H1 (cell line): Measurements from ENCODE around the gene AFAP1L1. TPM values are rescaled to one million over a fixed set of nuclear protein-coding genes. Genes with fewer than 3 reads are reported as not detected.

ENCODE experiments used
- CTCF ChIA-PET: fragments of 300-600 bp; sonication (Branson Sonifier 250); formaldehyde crosslinking; loops from one replicate; lab custom pipeline; 2021; ENCODE audit not compliant: partially characterized antibody; lab: Charles Lee
- POLR2A ChIA-PET: fragments of 300-600 bp; sonication (Branson Sonifier 250); formaldehyde crosslinking; loops from one replicate; lab custom pipeline; 2021; ENCODE audit warnings: inconsistent platforms; ENCODE audit not compliant: partially characterized antibody; lab: Charles Lee
- DNase-seq, 2 experiments: peaks; one replicate each; pipeline versions ENCODE4 v3.0.0 to v3.0.0-alpha.2; 2010 to 2022; ENCODE audit warnings: low spot score in 2 of 2, low read depth in 1 of 2, mixed read lengths in 1 of 2
- FAIRE-seq: peaks from 2 replicates; lab custom pipeline; 2011; peaks lifted over from hg19 to GRCh38; lab: Jason Lieb, UNC
- H2AFZ ChIP-seq: 2 replicates; pipeline ENCODE4 v1.8.1; 2012; ENCODE audit warnings: low read length, inconsistent platforms
- H2AK5ac ChIP-seq: 2 replicates; pipeline ENCODE4 v1.6.1; 2013; ENCODE audit warnings: low read depth, low read length
- H2BK120ac ChIP-seq: replicated peaks from 2 replicates; pipeline ENCODE3; 2013; ENCODE audit warnings: low read depth, low read length, inconsistent platforms
- H2BK12ac ChIP-seq: 2 replicates; pipeline ENCODE4 v1.6.1; 2013; ENCODE audit warnings: low read depth, low read length
- H2BK15ac ChIP-seq: 2 replicates; pipeline ENCODE4 v1.6.1; 2013; ENCODE audit warnings: low read length
- H2BK20ac ChIP-seq: 2 replicates; pipeline ENCODE4 v1.6.1; 2013; ENCODE audit warnings: low read length
- H2BK5ac ChIP-seq: 2 replicates; pipeline ENCODE4 v1.6.1; 2013; ENCODE audit warnings: low read depth, low read length
- H3K14ac ChIP-seq: 2 replicates; pipeline ENCODE4 v1.6.1; 2013; ENCODE audit warnings: inconsistent platforms; ENCODE audit not compliant: insufficient read length
- H3K18ac ChIP-seq: 2 replicates; pipeline ENCODE4 v1.6.1; 2013; ENCODE audit warnings: low read length; ENCODE audit errors: extremely low read depth
- H3K23ac ChIP-seq: 2 replicates; pipeline ENCODE4 v1.6.1; 2013; ENCODE audit warnings: inconsistent platforms; ENCODE audit not compliant: insufficient read length
- H3K23me2 ChIP-seq: 2 replicates; pipeline ENCODE4 v1.6.1; 2013; ENCODE audit warnings: low read depth, low read length
- H3K27ac ChIP-seq: 2 replicates; pipeline ENCODE4 v1.6.1; 2011; ENCODE audit warnings: low read depth, low read length, inconsistent platforms
- H3K27me3 ChIP-seq, 4 experiments: replicated peaks in 1 of 4; 1 replicate in 1 of 4; 2 replicates in 3 of 4; pipeline versions ENCODE4 v1.6.1 to v1.8.1; 2011 to 2013; ENCODE audit warnings: low read length in 3 of 4, mild to moderate bottlenecking in 3 of 4, inconsistent platforms in 2 of 4, mixed read lengths in 2 of 4, moderate library complexity in 1 of 4; ENCODE audit not compliant: control insufficient read depth in 3 of 4, insufficient read depth in 3 of 4; ENCODE audit errors: extremely low read depth in 1 of 4
- H3K36me3 ChIP-seq, 4 experiments: 2 replicates each; pipeline versions ENCODE4 v1.6.1 to v1.8.1; 2011 to 2013; ENCODE audit warnings: mild to moderate bottlenecking in 4 of 4, low read length in 3 of 4, moderate library complexity in 2 of 4, control low read depth in 1 of 4, inconsistent platforms in 1 of 4; ENCODE audit not compliant: insufficient read depth in 4 of 4, control insufficient read depth in 2 of 4
- H3K4ac ChIP-seq: replicated peaks from 2 replicates; pipeline ENCODE3; 2013; ENCODE audit warnings: low read length, low read depth, mixed read lengths, inconsistent platforms; ENCODE audit not compliant: insufficient read length
- H3K4me1 ChIP-seq, 4 experiments: replicated peaks in 1 of 4; 1 replicate in 1 of 4; 2 replicates in 3 of 4; pipeline versions ENCODE4 v1.6.1 to v1.8.1; 2011 to 2013; ENCODE audit warnings: low read length in 3 of 4, inconsistent platforms in 2 of 4, mixed read lengths in 1 of 4; ENCODE audit not compliant: insufficient read depth in 4 of 4, control insufficient read depth in 3 of 4
- H3K4me2 ChIP-seq, 2 experiments: 2 replicates each; pipeline versions ENCODE4 v1.6.1 to v1.8.1; 2011 to 2013; ENCODE audit warnings: low read depth in 2 of 2, low read length in 2 of 2, control low read depth in 1 of 2, inconsistent platforms in 1 of 2, mild to moderate bottlenecking in 1 of 2; ENCODE audit not compliant: insufficient read depth in 1 of 2
- H3K4me3 ChIP-seq, 4 experiments: fragments of 200-600, 300-600 bp in 1 of 4; sonication (generic), shearing (Covaris generic), sonication (Bioruptor Twin) in 1 of 4; 2 replicates each; pipeline versions ENCODE4 v1.5.1 to v1.8.1; 2011 to 2016; ENCODE audit warnings: low read length in 4 of 4, low read depth in 3 of 4, control low read depth in 2 of 4, inconsistent platforms in 2 of 4, mild to moderate bottlenecking in 2 of 4, mixed read lengths in 1 of 4, moderate library complexity in 1 of 4; ENCODE audit not compliant: insufficient read depth in 2 of 4; ENCODE audit errors: extremely low read depth in 1 of 4
- H3K56ac ChIP-seq: replicated peaks from 2 replicates; pipeline ENCODE3; 2013; ENCODE audit warnings: low read depth, mild to moderate bottlenecking, mixed read lengths, low read length, inconsistent platforms; ENCODE audit not compliant: insufficient read length
- H3K79me1 ChIP-seq: 2 replicates; pipeline ENCODE4 v1.6.1; 2013; ENCODE audit warnings: low read depth, low read length, control low read depth
- H3K79me2 ChIP-seq, 2 experiments: 2 replicates each; pipeline versions ENCODE4 v1.6.1 to v1.8.1; 2012 to 2013; ENCODE audit warnings: low read length in 2 of 2, mild to moderate bottlenecking in 2 of 2, inconsistent platforms in 1 of 2; ENCODE audit not compliant: insufficient read depth in 2 of 2, control insufficient read depth in 1 of 2
- H3K9ac ChIP-seq, 4 experiments: replicated peaks in 1 of 4; 1 replicate in 1 of 4; 2 replicates in 3 of 4; pipeline versions ENCODE4 v1.6.1 to v1.8.1; 2011 to 2013; ENCODE audit warnings: low read depth in 3 of 4, low read length in 3 of 4, control low read depth in 2 of 4, mild to moderate bottlenecking in 2 of 4, moderate library complexity in 2 of 4, inconsistent platforms in 1 of 4; ENCODE audit errors: extremely low read depth in 1 of 4
- H3K9me3 ChIP-seq, 2 experiments: 2 replicates each; pipeline versions ENCODE4 v1.6.1 to v1.8.1; 2012 to 2013; ENCODE audit warnings: mild to moderate bottlenecking in 2 of 2, moderate library complexity in 2 of 2, control low read depth in 1 of 2, inconsistent platforms in 1 of 2, low read depth in 1 of 2, low read length in 1 of 2, mixed read lengths in 1 of 2; ENCODE audit not compliant: insufficient read depth in 2 of 2
- H4K20me1 ChIP-seq, 2 experiments: replicated peaks in 1 of 2; 2 replicates each; pipeline versions ENCODE3 to v1.8.1; 2011 to 2013; ENCODE audit warnings: inconsistent platforms in 2 of 2, low read length in 2 of 2, mild to moderate bottlenecking in 1 of 2; ENCODE audit not compliant: insufficient read depth in 2 of 2, control insufficient read depth in 1 of 2
- H4K5ac ChIP-seq: 2 replicates; pipeline ENCODE4 v1.6.1; 2013; ENCODE audit warnings: low read length, low read depth, mixed read lengths, inconsistent platforms; ENCODE audit not compliant: insufficient read length
- H4K8ac ChIP-seq: 2 replicates; pipeline ENCODE4 v1.8.0; 2013; ENCODE audit warnings: mild to moderate bottlenecking, moderate library complexity, low read length, inconsistent platforms; ENCODE audit not compliant: insufficient read depth; ENCODE audit errors: extremely low read depth
- H4K91ac ChIP-seq: replicated peaks from 2 replicates; pipeline ENCODE3; 2013; ENCODE audit warnings: low read length, mixed read lengths, inconsistent platforms; ENCODE audit not compliant: insufficient read length
- BACH1 ChIP-seq: IDR thresholded peaks from 2 replicates; pipeline ENCODE4 v1.6.1; 2012; ENCODE audit warnings: low read length, improper control_type of control experiment
- CHD1 ChIP-seq: IDR thresholded peaks from 2 replicates; pipeline ENCODE4 v1.6.1; 2012; ENCODE audit warnings: low read depth, low read length, improper control_type of control experiment
- E2F6 ChIP-seq: IDR thresholded peaks from 2 replicates; pipeline ENCODE4 v1.6.1; 2012; ENCODE audit warnings: inconsistent platforms
- MAFK ChIP-seq: IDR thresholded peaks from 2 replicates; pipeline ENCODE4 v1.6.1; 2012; ENCODE audit warnings: low read depth, mild to moderate bottlenecking, improper control_type of control experiment, low read length
- POLR2A ChIP-seq, 2 experiments: IDR thresholded peaks; 1 replicate in 1 of 2; 2 replicates in 1 of 2; pipeline ENCODE4 v1.6.1; 2011; ENCODE audit warnings: low read depth in 2 of 2, low read length in 2 of 2, mild to moderate bottlenecking in 2 of 2; ENCODE audit errors: control extremely low read depth in 1 of 2
- POU5F1 ChIP-seq: IDR thresholded peaks from 2 replicates; pipeline ENCODE4 v1.6.1; 2011; ENCODE audit warnings: low read depth, mild to moderate bottlenecking, low read length, moderate library complexity
- SAP30 ChIP-seq: fragments of 300-600 bp; sonication (generic); IDR thresholded peaks from 2 replicates; pipeline ENCODE4 v1.7.1; 2012; ENCODE audit warnings: low read length, moderate library complexity, mild to moderate bottlenecking, inconsistent platforms; ENCODE audit not compliant: insufficient read depth, insufficient replicate concordance
- SIN3A ChIP-seq, 2 experiments: IDR thresholded peaks in 1 of 2; conservative IDR thresholded peaks in 1 of 2; 2 replicates each; pipeline ENCODE4 v1.6.1; 2011 to 2012; ENCODE audit warnings: low read length in 2 of 2, improper control_type of control experiment in 1 of 2, low read depth in 1 of 2, mild to moderate bottlenecking in 1 of 2
- SIX5 ChIP-seq: IDR thresholded peaks from 2 replicates; pipeline ENCODE4 v1.6.1; 2011; ENCODE audit warnings: mild to moderate bottlenecking, low read depth, low read length
- YY1 ChIP-seq: IDR thresholded peaks from 2 replicates; pipeline ENCODE4 v1.6.1; 2011; ENCODE audit warnings: low read depth, mild to moderate bottlenecking, low read length
- WGBS, 2 experiments: shearing (Covaris generic) in 1 of 2; methylation state at CpG; one replicate each; pipeline versions ENCODE4 v1.1.6 to v1.1.7; 2013 to 2015; ENCODE audit warnings: low lambda C conversion rate in 2 of 2, mixed read lengths in 2 of 2, inconsistent platforms in 1 of 2, low coverage in 1 of 2, missing lambda C conversion rate in 1 of 2; ENCODE audit not compliant: insufficient replicate concordance in 2 of 2, insufficient coverage in 1 of 2, insufficient read length in 1 of 2; ENCODE audit errors: extremely low coverage in 1 of 2, missing lambda C conversion rate in 1 of 2; 5-methylcytosine and 5-hydroxymethylcytosine counted together
- polyA plus RNA-seq, 7 experiments: library from polyadenylated mRNA; depleted of rRNA in 3 of 7; stranded (reverse) in 5 of 7; unstranded in 2 of 7; fragments of >200 nt in 5 of 7; fragments of 200-250 nt in 2 of 7; gene quantifications; 1 replicate in 5 of 7; 2 replicates in 1 of 7; 4 replicates in 1 of 7; pipeline versions ENCODE4 v1.2.1 to v1.2.3, GENCODE V29; 2011 to 2013; ENCODE audit warnings: missing spikeins in 2 of 7, mixed read lengths in 2 of 7
- total RNA-seq: library from RNA; stranded (reverse); fragmentation: NEBNext Ultra II Directional; extraction: Animal tissue kit (Norgen Biotek cat#: 25700); gene quantifications from 2 replicates; pipeline ENCODE4 v1.2.1, GENCODE V29; 2021

AFAP1L1 gene
- total and polyA plus RNA-seq, 2 of the 8 experiments (the other 6 are each of a cell fraction or from before 2014, with no cell fraction given) = 0.79 to 4.7 TPM

- Histone ChIP-seq H2BK20ac (no peak overlapping the region), H3K23me2 (peaks cover 2% of the 10 kb centered on the region; the same call in 1 of the 2 replicates), H3K4me2 (no peak overlapping the region), H2BK5ac (no peak overlapping the region), H3K79me2 (no peaks in the 10 kb centered on the region), H4K91ac (no peak overlapping the region), H3K9me3 (no peaks in the 10 kb centered on the region), H3K27ac (no peak overlapping the region), H3K36me3 (no peaks in the 10 kb centered on the region), H3K4me1 (no peaks in the 10 kb centered on the region), H2AK5ac (no peak overlapping the region), H2BK120ac (no peak overlapping the region), H3K56ac (no peak overlapping the region), H2AFZ (no peak overlapping the region), H3K9ac (no peak overlapping the region), H3K18ac (no peak overlapping the region), H3K23ac (no peak overlapping the region), H3K14ac (no peak overlapping the region), H4K5ac (no peak overlapping the region), H4K20me1 (no peaks in the 10 kb centered on the region), H3K27me3 (no peaks in the 10 kb centered on the region; a peak in 1 of 7 replicates), H2BK12ac (no peak overlapping the region), H3K79me1 (no peaks in the 10 kb centered on the region), H3K4me3 (no peak overlapping the region), H2BK15ac (no peak overlapping the region), H3K4ac (no peak overlapping the region), H4K8ac (no peak overlapping the region)
- DNase-seq = no peak
- no peak for FAIRE-seq
- CTCF ChIA-PET = interaction anchor here (0.6 to 46.1 kb wide), 10 partner anchors 9 to 177 kb away, joined by 3 to 1310 read pairs (median 4); no protein-coding TSS in a partner anchor
- 83% methylated on average over 11 of the region's 11 CpGs; no CpG with 5 or more reads in 1 of the 2 experiments for WGBS, 2 experiments
- POLR2A ChIA-PET = no interaction called here
- TF ChIP-seq YY1 (no peak), SIX5 (no peak), MAFK (no peak), POU5F1 (no peak), BACH1 (no peak), CHD1 (no peak), SIN3A (conservative IDR thresholded peaks at IDR 0.05 in 1 of 2, IDR thresholded peaks at IDR 0.05 in 1 of 2; ENCODE audit: low read depth in 1 of 2, low read length in 2 of 2) (no peak), SAP30 (no peak), POLR2A (IDR thresholded peaks at IDR 0.05; ENCODE audit: control extremely low read depth in 1 of 2, low read depth in 2 of 2, low read length in 2 of 2) (no peak), E2F6 (no peak)
Measured at GRCh38 chr5:149389552-149390495, 118.2 kb downstream of the AFAP1L1 start.
